ENCODE data around the gene CEP152.

CEP152 gene

GRCh38 chr15:48751595-48751994, 59.3 kb downstream of the CEP152 start:
- TF ChIP-seq, protein P1, sequence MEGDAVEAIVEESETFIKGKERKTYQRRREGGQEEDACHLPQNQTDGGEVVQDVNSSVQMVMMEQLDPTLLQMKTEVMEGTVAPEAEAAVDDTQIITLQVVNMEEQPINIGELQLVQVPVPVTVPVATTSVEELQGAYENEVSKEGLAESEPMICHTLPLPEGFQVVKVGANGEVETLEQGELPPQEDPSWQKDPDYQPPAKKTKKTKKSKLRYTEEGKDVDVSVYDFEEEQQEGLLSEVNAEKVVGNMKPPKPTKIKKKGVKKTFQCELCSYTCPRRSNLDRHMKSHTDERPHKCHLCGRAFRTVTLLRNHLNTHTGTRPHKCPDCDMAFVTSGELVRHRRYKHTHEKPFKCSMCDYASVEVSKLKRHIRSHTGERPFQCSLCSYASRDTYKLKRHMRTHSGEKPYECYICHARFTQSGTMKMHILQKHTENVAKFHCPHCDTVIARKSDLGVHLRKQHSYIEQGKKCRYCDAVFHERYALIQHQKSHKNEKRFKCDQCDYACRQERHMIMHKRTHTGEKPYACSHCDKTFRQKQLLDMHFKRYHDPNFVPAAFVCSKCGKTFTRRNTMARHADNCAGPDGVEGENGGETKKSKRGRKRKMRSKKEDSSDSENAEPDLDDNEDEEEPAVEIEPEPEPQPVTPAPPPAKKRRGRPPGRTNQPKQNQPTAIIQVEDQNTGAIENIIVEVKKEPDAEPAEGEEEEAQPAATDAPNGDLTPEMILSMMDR (IDR thresholded peaks at IDR 0.05; ENCODE audit: low read depth, low read length) = no peak
- no peak for DNase-seq (ENCODE audit: extremely low read depth, low read depth)

DNA sequence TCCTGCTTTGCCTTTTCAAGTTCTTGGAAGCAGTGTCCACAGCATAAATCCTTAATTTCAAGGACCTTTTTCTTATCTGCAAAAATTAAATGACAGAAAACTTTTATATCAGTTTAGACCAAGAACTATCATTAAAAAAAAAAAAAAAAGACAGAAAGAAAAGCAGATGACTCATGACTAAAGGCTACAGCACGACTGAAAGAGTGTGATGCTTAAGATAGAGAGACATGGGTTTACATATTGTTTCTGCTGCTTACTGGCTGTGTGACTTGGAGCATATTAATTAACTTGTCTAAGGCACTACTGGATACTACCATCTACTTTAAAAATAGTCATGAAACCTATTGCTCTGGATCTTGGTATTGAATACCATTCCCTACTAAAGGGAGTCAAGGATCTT, 62.3 kb downstream of the CEP152 start:
- DNase-seq (ENCODE audit: extremely low read depth, low read depth) = no peak
- TF ChIP-seq, protein P1 (IDR thresholded peaks at IDR 0.05; ENCODE audit: low read depth, low read length) = no peak

DNA sequence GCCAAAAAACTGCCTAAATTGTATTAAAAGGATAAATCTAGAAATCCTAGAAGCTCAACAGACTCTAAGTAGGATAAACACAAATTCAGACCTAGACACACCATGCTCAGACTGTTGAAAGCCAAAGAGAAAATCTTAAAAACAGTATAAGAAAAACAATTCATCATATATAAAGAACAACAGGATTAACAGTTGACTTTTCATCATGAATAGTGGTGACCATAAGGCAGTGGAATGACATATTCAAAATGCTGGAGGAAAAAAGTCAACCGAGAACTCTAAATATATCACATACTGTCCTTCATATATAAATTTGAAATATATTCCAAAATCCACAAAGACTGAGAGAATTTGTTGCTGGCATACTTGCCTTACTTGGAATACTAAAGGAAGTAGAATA, 77.3 kb downstream of the CEP152 start:
- TF ChIP-seq, protein P1 (IDR thresholded peaks at IDR 0.05; ENCODE audit: low read depth, low read length) = no peak
- no peak for DNase-seq (ENCODE audit: extremely low read depth, low read depth)

- TF ChIP-seq, protein P1 (IDR thresholded peaks at IDR 0.05; ENCODE audit: low read depth, low read length) = no peak
- no peak for DNase-seq (ENCODE audit: extremely low read depth, low read depth)
These were observed 80.4 kb downstream of the CEP152 start for GRCh38 chr15:48730506-48730905.

GRCh38 chr15:48723969-48724368, 86.9 kb downstream of the CEP152 start:
- DNase-seq (ENCODE audit: extremely low read depth, low read depth) = no peak
- TF ChIP-seq, protein P1 (IDR thresholded peaks at IDR 0.05; ENCODE audit: low read depth, low read length) = no peak

GRCh38 chr15:48722764-48723661, 87.9 kb downstream of the CEP152 start:
- no peak for DNase-seq (ENCODE audit: extremely low read depth, low read depth)
- TF ChIP-seq, protein P1 (IDR thresholded peaks at IDR 0.05; ENCODE audit: low read depth, low read length) = no peak

DNA sequence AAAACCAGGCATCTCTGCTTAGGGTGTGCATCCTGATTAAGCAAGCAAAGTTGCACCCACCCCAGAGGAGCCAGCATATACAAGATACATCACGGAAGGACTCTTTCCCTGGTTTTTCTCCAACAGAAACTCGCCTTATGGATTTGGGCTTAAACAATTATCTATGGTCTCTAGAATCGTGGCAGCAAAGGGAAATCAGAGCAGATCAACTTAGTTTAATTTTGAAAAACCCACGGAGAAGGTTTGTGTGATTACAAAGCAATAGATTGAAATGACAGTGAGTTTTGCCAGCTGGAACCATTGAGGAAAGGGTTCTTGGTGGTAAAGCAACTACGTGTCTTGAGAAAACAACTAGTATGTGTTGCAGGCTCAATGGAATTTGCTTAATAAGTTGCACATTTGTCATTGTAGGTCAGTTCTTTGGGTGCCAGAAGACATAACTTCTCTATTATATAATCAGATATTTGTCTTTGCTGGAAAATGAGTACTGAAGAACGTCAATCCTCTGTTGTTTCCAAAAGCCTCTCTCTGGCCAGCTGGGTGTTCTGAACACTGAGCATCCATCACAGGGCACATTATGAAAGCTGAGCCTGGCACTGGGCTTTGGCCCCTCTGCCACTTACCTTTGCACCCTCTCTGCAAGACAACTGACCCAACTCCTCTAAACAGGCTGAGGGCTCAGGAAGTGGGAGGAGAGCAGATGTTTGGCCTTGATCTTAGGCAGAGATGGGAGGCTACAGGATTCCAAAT, 89.6 kb downstream of the CEP152 start:
- DNase-seq (ENCODE audit: extremely low read depth, low read depth) = no peak
- TF ChIP-seq, protein P1 (IDR thresholded peaks at IDR 0.05; ENCODE audit: low read depth, low read length) = no peak
